IMR-90 (cell line): ENCODE measurements around the gene CFAP299. TPM values are rescaled to one million over a fixed set of nuclear protein-coding genes. Genes with fewer than 3 reads are reported as not detected.

Source experiments
- ATAC-seq: fragments of 200-7000 bp; cut with Tn5 transposase; 2 replicates; pipeline ENCODE4 v1.9.1; 2020; ENCODE audit warnings: low read depth, mild to moderate bottlenecking, moderate library complexity
- BruUV-seq: library from RNA; stranded (reverse); fragments of 400-500 nt; replicated peaks from 2 replicates; lab custom pipeline; 2021; lab: Mats Ljungman, UMichigan
- CTCF ChIA-PET: fragments of 300-600 bp; formaldehyde crosslinking; extraction: SDS; loops from one replicate; lab custom pipeline; 2021; ENCODE audit warnings: antibody characterized with exemption; lab: Yijun Ruan, JAX
- POLR2A ChIA-PET: fragments of 300-600 bp; sonication (Branson Sonifier 250); formaldehyde crosslinking; loops from one replicate; lab custom pipeline; 2022; ENCODE audit warnings: antibody characterized with exemption; ENCODE audit not compliant: unreplicated experiment; lab: Charles Lee
- DNase-seq: peaks from one replicate; pipeline ENCODE4 v3.0.0; 2013
- H2AFZ ChIP-seq: replicated peaks from 2 replicates; pipeline ENCODE3; 2013; ENCODE audit warnings: low read length, mild to moderate bottlenecking; ENCODE audit not compliant: poor library complexity
- H2AK5ac ChIP-seq: 2 replicates; pipeline ENCODE4 v1.6.1; 2013; ENCODE audit warnings: low read depth, low read length, inconsistent platforms
- H2AK9ac ChIP-seq: replicated peaks from 2 replicates; pipeline ENCODE3; 2013; ENCODE audit warnings: mild to moderate bottlenecking, low read depth, low read length, moderate library complexity; ENCODE audit not compliant: poor library complexity
- H2BK120ac ChIP-seq: 2 replicates; pipeline ENCODE4 v1.6.1; 2013; ENCODE audit warnings: low read depth, low read length, inconsistent platforms
- H2BK15ac ChIP-seq: 3 replicates; pipeline ENCODE4 v1.6.1; 2013; ENCODE audit warnings: low read depth, low read length, inconsistent platforms
- H2BK20ac ChIP-seq: 2 replicates; pipeline ENCODE4 v1.6.1; 2013; ENCODE audit warnings: low read depth, mild to moderate bottlenecking, inconsistent platforms, low read length, moderate library complexity
- H2BK5ac ChIP-seq: 2 replicates; pipeline ENCODE4 v1.6.1; 2013; ENCODE audit warnings: mild to moderate bottlenecking, low read depth, low read length, inconsistent platforms; ENCODE audit not compliant: poor library complexity, severe bottlenecking
- H3K14ac ChIP-seq: replicated peaks from 2 replicates; pipeline ENCODE4 v1.6.1; 2013; ENCODE audit warnings: low read depth, low read length, inconsistent platforms
- H3K18ac ChIP-seq: 2 replicates; pipeline ENCODE4 v1.6.1; 2013; ENCODE audit warnings: low read depth, low read length, control low read depth
- H3K23ac ChIP-seq: 2 replicates; pipeline ENCODE4 v1.6.1; 2013; ENCODE audit warnings: low read depth, low read length, inconsistent platforms
- H3K27ac ChIP-seq: 2 replicates; pipeline ENCODE4 v1.5.1; 2013; ENCODE audit warnings: mild to moderate bottlenecking, control low read depth, low read length; ENCODE audit not compliant: insufficient read depth
- H3K27me3 ChIP-seq: 2 replicates; pipeline ENCODE4 v1.6.1; 2013; ENCODE audit warnings: low read length; ENCODE audit not compliant: control insufficient read depth, insufficient read depth
- H3K36me3 ChIP-seq: 2 replicates; pipeline ENCODE4 v1.6.1; 2013; ENCODE audit warnings: low read length, mixed read lengths; ENCODE audit not compliant: control insufficient read depth, insufficient read depth
- H3K4ac ChIP-seq: 2 replicates; pipeline ENCODE4 v1.6.1; 2013; ENCODE audit warnings: low read depth, low read length, inconsistent platforms
- H3K4me1 ChIP-seq: 2 replicates; pipeline ENCODE4 v1.6.1; 2013; ENCODE audit warnings: low read length, mixed read lengths; ENCODE audit not compliant: control insufficient read depth, insufficient read depth
- H3K4me2 ChIP-seq: 2 replicates; pipeline ENCODE4 v1.6.1; 2013; ENCODE audit warnings: low read depth, mild to moderate bottlenecking, control low read depth, low read length, moderate library complexity
- H3K4me3 ChIP-seq: 2 replicates; pipeline ENCODE4 v1.5.1; 2013; ENCODE audit warnings: low read depth, mild to moderate bottlenecking, control low read depth, low read length, moderate library complexity; ENCODE audit not compliant: insufficient read depth
- H3K56ac ChIP-seq: 2 replicates; pipeline ENCODE4 v1.6.1; 2013; ENCODE audit warnings: low read length, inconsistent platforms; ENCODE audit not compliant: insufficient read depth; ENCODE audit errors: extremely low read depth
- H3K79me1 ChIP-seq, 2 experiments: 2 replicates each; pipeline ENCODE4 v1.6.1; 2013; ENCODE audit warnings: low read length in 2 of 2, inconsistent platforms in 1 of 2, low read depth in 1 of 2
- H3K9ac ChIP-seq: 2 replicates; pipeline ENCODE4 v1.6.1; 2013; ENCODE audit warnings: low read depth, low read length, control low read depth
- H3K9me1 ChIP-seq: 2 replicates; pipeline ENCODE4 v1.6.1; 2013; ENCODE audit warnings: low read length, inconsistent platforms; ENCODE audit not compliant: insufficient read depth
- H3K9me3 ChIP-seq: 2 replicates; pipeline ENCODE4 v1.6.1; 2013; ENCODE audit warnings: low read length; ENCODE audit not compliant: control insufficient read depth, insufficient read depth
- H4K20me1 ChIP-seq: 2 replicates; pipeline ENCODE4 v1.6.1; 2013; ENCODE audit warnings: low read length, inconsistent platforms; ENCODE audit not compliant: insufficient read depth
- H4K5ac ChIP-seq: 2 replicates; pipeline ENCODE4 v1.6.1; 2013; ENCODE audit warnings: mild to moderate bottlenecking, low read depth, low read length, control low read depth
- H4K8ac ChIP-seq, 2 experiments: 2 replicates each; pipeline ENCODE4 v1.6.1; 2013; ENCODE audit warnings: low read depth in 2 of 2, low read length in 2 of 2, control low read depth in 1 of 2, inconsistent platforms in 1 of 2
- H4K91ac ChIP-seq: 2 replicates; pipeline ENCODE4 v1.6.1; 2013; ENCODE audit warnings: low read depth, low read length, inconsistent platforms; ENCODE audit not compliant: insufficient read depth
- BHLHE40 ChIP-seq: fragments of 150-350 bp; IDR thresholded peaks from 2 replicates; pipeline ENCODE4 v1.6.1; 2016; ENCODE audit warnings: mild to moderate bottlenecking, low read depth, low read length
- CEBPB ChIP-seq: IDR thresholded peaks from 2 replicates; pipeline ENCODE4 v1.6.1; 2012; ENCODE audit warnings: low read depth, low read length, improper control_type of control experiment
- CHD1 ChIP-seq: IDR thresholded peaks from 2 replicates; pipeline ENCODE4 v1.6.1; 2012; ENCODE audit warnings: low read depth, low read length, improper control_type of control experiment
- FOS ChIP-seq: fragments of 150-350 bp; IDR thresholded peaks from 2 replicates; pipeline ENCODE4 v1.6.1; 2016; ENCODE audit warnings: low read depth, low read length
- MAFK ChIP-seq: IDR thresholded peaks from 2 replicates; pipeline ENCODE4 v1.6.1; 2012; ENCODE audit warnings: low read depth, low read length, improper control_type of control experiment
- MAZ ChIP-seq: IDR thresholded peaks from 2 replicates; pipeline ENCODE4 v1.6.1; 2012; ENCODE audit warnings: low read depth, mild to moderate bottlenecking, low read length, improper control_type of control experiment, moderate library complexity, borderline replicate concordance
- MXI1 ChIP-seq: IDR thresholded peaks from 2 replicates; pipeline ENCODE4 v1.6.1; 2012; ENCODE audit warnings: low read depth, mild to moderate bottlenecking, low read length, moderate library complexity, borderline replicate concordance
- NFE2L2 ChIP-seq: fragments of 150-350 bp; IDR thresholded peaks from 2 replicates; pipeline ENCODE4 v1.6.1; 2016; ENCODE audit warnings: low read depth, mild to moderate bottlenecking, low read length
- POLR2A ChIP-seq: IDR thresholded peaks from 2 replicates; pipeline ENCODE4 v1.6.1; 2012; ENCODE audit warnings: mild to moderate bottlenecking, low read depth, low read length
- RAD21 ChIP-seq: IDR thresholded peaks from 2 replicates; pipeline ENCODE4 v1.6.1; 2012; ENCODE audit warnings: low read length, improper control_type of control experiment
- RCOR1 ChIP-seq: IDR thresholded peaks from 2 replicates; pipeline ENCODE4 v1.6.1; 2012; ENCODE audit warnings: mild to moderate bottlenecking, low read length, improper control_type of control experiment; ENCODE audit not compliant: insufficient replicate concordance
- RFX5 ChIP-seq: IDR thresholded peaks from 2 replicates; pipeline ENCODE4 v1.8.0; 2012; ENCODE audit warnings: low read depth, mild to moderate bottlenecking, low read length, moderate library complexity
- SMC3 ChIP-seq: fragments of 150-350 bp; IDR thresholded peaks from 2 replicates; pipeline ENCODE4 v1.6.1; 2016; ENCODE audit warnings: low read depth, mild to moderate bottlenecking, antibody characterized with exemption, low read length, moderate library complexity
- USF2 ChIP-seq: fragments of 150-350 bp; IDR thresholded peaks from 2 replicates; pipeline ENCODE4 v1.6.1; 2017; ENCODE audit warnings: mild to moderate bottlenecking, antibody characterized with exemption, low read length, low read depth
- WGBS, 2 experiments: methylation state at CpG; one replicate each; pipeline versions ENCODE4 v1.1.5 to v1.1.7; 2013; ENCODE audit warnings: missing lambda C conversion rate in 2 of 2; ENCODE audit not compliant: insufficient read length in 1 of 2; ENCODE audit errors: extremely low coverage in 2 of 2; 5-methylcytosine and 5-hydroxymethylcytosine counted together
- dilution Hi-C: fragments of 300-500 bp; cut with HindIII; formaldehyde crosslinking; loops from one replicate; pipeline ENCODE4 v1.14.3; 2018; ENCODE audit warnings: low sequenced_read_pairs; ENCODE audit not compliant: unreplicated experiment
- in situ Hi-C: fragments of 300-500 bp; cut with MboI; formaldehyde crosslinking; loops from 3 replicates; pipeline ENCODE4 v1.14.3; 2019; ENCODE audit warnings: low sequenced_read_pairs, inconsistent platforms, mixed read lengths
- intact Hi-C: fragments of 100-400 bp; cut with micrococcal nuclease; formaldehyde crosslinking; loops from 2 replicates; pipeline ENCODE4 v1.10.0; 2022
- polyA plus RNA-seq, 3 experiments: library from polyadenylated mRNA; depleted of rRNA; stranded (reverse); fragments of >200 nt; gene quantifications; 2 replicates each; pipeline ENCODE4 v1.2.3, GENCODE V29; 2012; ENCODE audit warnings: low replicate concordance in 1 of 3
- total RNA-seq: library from RNA; depleted of rRNA; stranded (reverse); fragments of >200 nt; gene quantifications from 2 replicates; pipeline ENCODE4 v1.2.3, GENCODE V29; 2012
- TF ChIP-seq, protein P1 (sequence below): fragments of 150-350 bp; IDR thresholded peaks from 2 replicates; pipeline ENCODE4 v1.6.1; 2016; ENCODE audit warnings: low read depth, mild to moderate bottlenecking, low read length, moderate library complexity, borderline replicate concordance
- TF ChIP-seq, protein P2 (sequence below): conservative IDR thresholded peaks from 2 replicates; pipeline ENCODE4 v1.5.1; 2012; ENCODE audit warnings: mild to moderate bottlenecking, low read depth, low read length, improper control_type of control experiment

Gene CFAP299
- total and polyA plus RNA-seq, 2 of the 4 experiments (the other 2 are of a cell fraction): 1.0 to 1.1 TPM

DNA sequence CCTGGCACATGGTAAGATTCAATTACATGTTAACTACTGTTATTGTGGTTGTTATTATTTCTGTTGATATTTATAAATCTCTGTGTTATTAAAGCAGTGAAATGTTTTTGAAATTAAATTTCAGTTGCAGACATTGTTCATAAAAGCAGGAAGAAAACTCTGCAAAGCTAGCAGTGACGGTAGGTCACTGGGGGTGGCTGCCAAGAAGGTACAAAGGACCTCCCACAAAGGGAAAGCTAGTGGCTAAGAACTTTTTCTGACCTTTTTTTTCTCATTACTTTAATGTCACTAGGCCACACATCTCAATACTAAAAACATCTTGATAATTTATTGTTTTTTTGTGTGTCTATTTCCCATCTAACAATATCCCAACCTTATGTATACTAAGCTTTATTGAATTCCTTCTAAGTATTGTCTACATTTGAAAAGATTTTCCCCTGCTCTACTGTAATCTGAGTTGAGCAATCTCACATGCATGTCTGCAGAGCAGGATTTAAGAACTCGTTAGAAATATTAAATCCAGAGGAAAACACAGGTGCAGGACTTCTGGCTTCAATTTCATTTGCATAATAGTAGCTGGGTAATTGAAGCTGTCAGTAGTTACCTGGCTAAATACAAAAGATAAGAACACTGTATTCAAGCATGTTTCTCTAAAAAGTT is 197.3 kb downstream of the CFAP299 start:
- H3K4me3 ChIP-seq: no peak overlapping the region
- no peaks in the 10 kb centered on the region for H3K27me3 ChIP-seq
- H2AK5ac ChIP-seq: no peak overlapping the region
- no peaks in the 10 kb centered on the region for H3K79me1 ChIP-seq
- no peak overlapping the region for H2BK120ac ChIP-seq
- no peak overlapping the region for H4K91ac ChIP-seq
- TF ChIP-seq MAZ: no peak
- TF ChIP-seq BHLHE40: no peak
- TF ChIP-seq POLR2A: no peak
- no peak for TF ChIP-seq USF2
- no peak for TF ChIP-seq CHD1
- TF ChIP-seq MAFK: no peak
- TF ChIP-seq MXI1: no peak
- TF ChIP-seq RAD21: no peak
- no peak for TF ChIP-seq SMC3
- no peak for TF ChIP-seq CEBPB
- no peak for TF ChIP-seq FOS
- TF ChIP-seq RCOR1: no peak
- TF ChIP-seq, protein P1, sequence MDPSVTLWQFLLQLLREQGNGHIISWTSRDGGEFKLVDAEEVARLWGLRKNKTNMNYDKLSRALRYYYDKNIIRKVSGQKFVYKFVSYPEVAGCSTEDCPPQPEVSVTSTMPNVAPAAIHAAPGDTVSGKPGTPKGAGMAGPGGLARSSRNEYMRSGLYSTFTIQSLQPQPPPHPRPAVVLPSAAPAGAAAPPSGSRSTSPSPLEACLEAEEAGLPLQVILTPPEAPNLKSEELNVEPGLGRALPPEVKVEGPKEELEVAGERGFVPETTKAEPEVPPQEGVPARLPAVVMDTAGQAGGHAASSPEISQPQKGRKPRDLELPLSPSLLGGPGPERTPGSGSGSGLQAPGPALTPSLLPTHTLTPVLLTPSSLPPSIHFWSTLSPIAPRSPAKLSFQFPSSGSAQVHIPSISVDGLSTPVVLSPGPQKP: no peak
- no peak for TF ChIP-seq NFE2L2
- no peak for TF ChIP-seq RFX5
- TF ChIP-seq, protein P2, sequence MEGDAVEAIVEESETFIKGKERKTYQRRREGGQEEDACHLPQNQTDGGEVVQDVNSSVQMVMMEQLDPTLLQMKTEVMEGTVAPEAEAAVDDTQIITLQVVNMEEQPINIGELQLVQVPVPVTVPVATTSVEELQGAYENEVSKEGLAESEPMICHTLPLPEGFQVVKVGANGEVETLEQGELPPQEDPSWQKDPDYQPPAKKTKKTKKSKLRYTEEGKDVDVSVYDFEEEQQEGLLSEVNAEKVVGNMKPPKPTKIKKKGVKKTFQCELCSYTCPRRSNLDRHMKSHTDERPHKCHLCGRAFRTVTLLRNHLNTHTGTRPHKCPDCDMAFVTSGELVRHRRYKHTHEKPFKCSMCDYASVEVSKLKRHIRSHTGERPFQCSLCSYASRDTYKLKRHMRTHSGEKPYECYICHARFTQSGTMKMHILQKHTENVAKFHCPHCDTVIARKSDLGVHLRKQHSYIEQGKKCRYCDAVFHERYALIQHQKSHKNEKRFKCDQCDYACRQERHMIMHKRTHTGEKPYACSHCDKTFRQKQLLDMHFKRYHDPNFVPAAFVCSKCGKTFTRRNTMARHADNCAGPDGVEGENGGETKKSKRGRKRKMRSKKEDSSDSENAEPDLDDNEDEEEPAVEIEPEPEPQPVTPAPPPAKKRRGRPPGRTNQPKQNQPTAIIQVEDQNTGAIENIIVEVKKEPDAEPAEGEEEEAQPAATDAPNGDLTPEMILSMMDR: no peak
- H3K4me1 ChIP-seq: peaks cover 2% of the 10 kb centered on the region
- H2AK9ac ChIP-seq: no peak overlapping the region
- ATAC-seq (no peak), DNase-seq (no peak)
- H4K20me1 ChIP-seq: no peaks in the 10 kb centered on the region
- H4K8ac ChIP-seq: no peak overlapping the region
- no peak overlapping the region for H2BK5ac ChIP-seq
- no peak overlapping the region for H3K27ac ChIP-seq
- H3K14ac ChIP-seq: no peak overlapping the region
- no peaks in the 10 kb centered on the region for H3K9me1 ChIP-seq
- no peaks in the 10 kb centered on the region for H3K36me3 ChIP-seq
- no peak overlapping the region for H3K23ac ChIP-seq
- H3K9me3 ChIP-seq: no peaks in the 10 kb centered on the region
- dilution Hi-C loops (no loop called here), in situ Hi-C loops (no loop called here), intact Hi-C loops (no loop called here)
- no CpG with 5 or more reads among the region's 2 CpGs for WGBS, 2 experiments
- no peak overlapping the region for H3K4ac ChIP-seq
- H2BK20ac ChIP-seq: no peak overlapping the region
- no peak overlapping the region for H4K5ac ChIP-seq
- H2AFZ ChIP-seq: no peak overlapping the region
- ChIA-PET CTCF (no interaction called here), POLR2A (no interaction called here)
- H3K18ac ChIP-seq: no peak overlapping the region
- H3K9ac ChIP-seq: no peak overlapping the region
- H3K4me2 ChIP-seq: no peak overlapping the region
- H3K56ac ChIP-seq: no peak overlapping the region
- H2BK15ac ChIP-seq: no peak overlapping the region
- BruUV-seq: no TSS peak
